IgD-negative memory B cell (primary cell): Measurements from ENCODE around the gene KRT2. TPM values are rescaled to one million over a fixed set of nuclear protein-coding genes. Genes with fewer than 3 reads are reported as not detected.
"Not testable (repeated sequence)": the region's sequence is repeated elsewhere in the genome, so short reads cannot be mapped to it uniquely, and the experiment has no call there.

Experiments used
- H3K27ac Mint-ChIP-seq, 3 donors: one replicate each; pipeline ENCODE4 v1.8.0; 2020 to 2022; ENCODE audit warnings: mild to moderate bottlenecking in 3 of 3, mixed read lengths in 3 of 3, moderate library complexity in 1 of 3
- H3K27me3 Mint-ChIP-seq: one replicate; pipeline ENCODE4 v1.8.0; 2021; ENCODE audit warnings: mixed read lengths
- H3K36me3 Mint-ChIP-seq: one replicate; pipeline ENCODE4 v1.8.0; 2020; ENCODE audit warnings: mild to moderate bottlenecking, mixed read lengths
- H3K4me1 Mint-ChIP-seq, 3 donors: one replicate each; pipeline ENCODE4 v1.8.0; 2020 to 2022; ENCODE audit warnings: mixed read lengths in 3 of 3, mild to moderate bottlenecking in 1 of 3
- H3K4me3 Mint-ChIP-seq, 4 donors: one replicate each; pipeline ENCODE4 v1.8.0; 2020 to 2022; ENCODE audit warnings: mild to moderate bottlenecking in 4 of 4, mixed read lengths in 4 of 4, moderate library complexity in 3 of 4
- H3K9me3 Mint-ChIP-seq, 3 donors: one replicate each; pipeline ENCODE4 v1.8.0; 2020 to 2021; ENCODE audit warnings: mixed read lengths in 3 of 3, mild to moderate bottlenecking in 1 of 3
- polyA plus RNA-seq: library from polyadenylated mRNA; unstranded; fragments of 300-500 nt; fragmentation: Illumina TruSeq; gene quantifications from one replicate; pipeline ENCODE4 v1.2.3, GENCODE V29; 2021

KRT2 gene
- polyA plus RNA-seq, 1 donor from 2014 or later: not detected

DNA sequence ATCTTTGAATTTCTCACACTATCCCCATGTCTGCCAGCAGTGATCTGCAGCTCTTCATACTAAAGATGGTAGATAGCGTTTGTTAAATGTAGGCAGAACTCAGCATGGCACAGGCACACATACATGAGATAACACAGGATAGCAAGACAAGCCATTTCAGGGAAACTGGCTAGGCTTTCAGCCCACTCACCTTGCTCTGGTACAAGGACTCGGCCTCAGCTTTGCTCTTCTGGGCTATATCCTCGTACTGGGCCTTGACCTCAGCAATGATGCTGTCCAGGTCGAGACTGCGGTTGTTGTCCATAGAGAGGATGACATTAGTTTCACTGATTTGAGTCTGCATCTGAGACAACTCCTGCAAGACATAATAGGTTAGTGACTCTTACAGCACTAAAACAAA, 25.1 kb upstream of the KRT2 start:
- Mint-ChIP-seq H3K27ac (no peak overlapping the region), H3K4me1 (no peaks in the 10 kb centered on the region), H3K27me3 (peaks cover 7% of the 10 kb centered on the region)

DNA sequence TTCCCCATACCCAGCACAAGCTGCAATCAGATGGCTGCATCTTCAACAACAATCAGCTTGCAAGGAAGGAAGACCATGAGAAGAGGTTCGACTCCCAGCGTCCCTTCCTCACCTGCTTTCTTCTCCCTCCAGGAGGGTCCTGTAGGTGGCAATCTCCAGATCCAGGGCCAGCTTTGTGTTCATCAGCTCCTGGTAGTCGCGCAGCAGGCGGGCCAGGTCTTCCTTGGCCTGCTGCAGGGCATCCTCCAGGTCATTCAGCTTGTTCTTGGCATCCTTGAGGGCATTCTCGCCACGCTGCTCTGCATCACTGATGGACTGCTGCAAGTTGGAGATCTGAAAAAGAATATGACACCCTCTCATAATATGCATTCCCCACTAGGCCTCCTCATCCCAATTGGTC, 24.2 kb upstream of the KRT2 start:
- H3K27me3 Mint-ChIP-seq: peaks cover 5% of the 10 kb centered on the region
- no peak overlapping the region for H3K27ac Mint-ChIP-seq
- H3K4me3 Mint-ChIP-seq: no peak overlapping the region
- H3K9me3 Mint-ChIP-seq: peaks cover 0 to 3% (median 0%) of the 10 kb centered on the region in 3 donors
- H3K36me3 Mint-ChIP-seq: no peaks in the 10 kb centered on the region
- H3K4me1 Mint-ChIP-seq: no peaks in the 10 kb centered on the region

More for the DNA sequence above, 25.1 kb upstream of the KRT2 start:
- Mint-ChIP-seq H3K9me3 (peaks cover 0 to 3% (median 0%) of the 10 kb centered on the region in 3 donors), H3K4me3 (no peak overlapping the region), H3K36me3 (no peaks in the 10 kb centered on the region)

- no peak overlapping the region for H3K27ac Mint-ChIP-seq
- peaks cover 0 to 3% (median 0%) of the 10 kb centered on the region in 3 donors for H3K9me3 Mint-ChIP-seq
- H3K27me3 Mint-ChIP-seq: peaks cover 5% of the 10 kb centered on the region
- H3K36me3 Mint-ChIP-seq: no peaks in the 10 kb centered on the region
- H3K4me1 Mint-ChIP-seq: no peaks in the 10 kb centered on the region
- no peak overlapping the region for H3K4me3 Mint-ChIP-seq
Measured at GRCh38 chr12:52675301-52675701, 23.3 kb upstream of the KRT2 start.

DNA sequence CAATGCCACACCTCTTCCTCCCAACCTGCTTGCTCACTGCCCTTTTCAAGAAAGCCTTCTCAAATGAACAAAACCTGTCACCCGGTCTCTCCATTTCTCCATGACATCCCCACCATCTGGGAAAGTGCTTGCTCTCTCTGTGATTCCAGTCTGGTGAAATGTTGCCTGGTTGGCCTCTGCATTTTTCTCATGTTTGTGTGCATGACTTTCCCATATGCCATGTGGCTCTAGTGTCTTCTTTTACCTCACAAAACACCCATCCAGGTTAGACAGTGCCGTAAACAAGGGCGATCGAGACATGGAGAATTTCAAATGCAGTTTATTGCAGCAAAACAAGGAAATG, 22.4 kb upstream of the KRT2 start:
- H3K9me3 Mint-ChIP-seq: no peaks in the 10 kb centered on the region
- no peaks in the 10 kb centered on the region for H3K4me1 Mint-ChIP-seq
- H3K27ac Mint-ChIP-seq: no peak overlapping the region
- H3K27me3 Mint-ChIP-seq: peaks cover 8% of the 10 kb centered on the region
- H3K36me3 Mint-ChIP-seq: no peaks in the 10 kb centered on the region
- no peak overlapping the region for H3K4me3 Mint-ChIP-seq

DNA sequence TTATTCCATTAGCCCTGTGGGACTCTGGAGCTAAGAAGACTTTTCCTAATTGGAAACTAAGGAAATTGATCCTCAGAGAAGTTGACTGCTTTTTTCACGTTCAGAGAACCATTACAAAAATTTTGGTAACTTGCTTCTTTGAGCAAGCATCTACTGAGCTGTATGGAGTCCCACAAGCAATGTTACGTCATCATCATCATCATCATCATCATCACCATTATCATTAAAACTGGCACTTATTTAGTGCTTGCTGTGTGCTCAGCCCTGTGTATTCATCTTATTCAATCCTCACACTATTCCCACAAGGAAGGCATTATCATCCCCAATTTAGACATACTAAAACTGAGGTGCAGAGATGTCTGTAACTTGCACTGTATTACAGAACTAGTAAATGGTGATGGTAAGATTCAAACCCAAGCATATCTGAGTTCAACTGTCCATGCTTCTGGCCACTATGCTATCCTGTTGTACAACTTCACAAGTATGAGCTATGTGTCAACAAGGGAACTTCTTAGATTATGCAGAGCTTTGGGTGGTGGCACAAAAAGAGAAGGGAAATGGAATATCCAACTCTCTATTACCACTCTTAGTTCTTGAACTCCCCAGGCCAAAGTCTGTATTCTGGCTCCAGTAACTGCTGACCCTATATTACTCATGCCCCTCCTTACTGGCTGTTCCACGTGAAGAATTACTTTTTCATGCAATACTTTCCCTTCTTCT, 21.9 kb upstream of the KRT2 start:
- H3K4me3 Mint-ChIP-seq: no peak overlapping the region
- no peaks in the 10 kb centered on the region for H3K36me3 Mint-ChIP-seq
- H3K27me3 Mint-ChIP-seq: peaks cover 8% of the 10 kb centered on the region
- H3K27ac Mint-ChIP-seq: no peak overlapping the region
- H3K9me3 Mint-ChIP-seq: no peaks in the 10 kb centered on the region
- H3K4me1 Mint-ChIP-seq: no peaks in the 10 kb centered on the region

- H3K4me1 Mint-ChIP-seq: no peaks in the 10 kb centered on the region
- H3K27ac Mint-ChIP-seq: no peak overlapping the region
- no peak overlapping the region for H3K4me3 Mint-ChIP-seq
- H3K9me3 Mint-ChIP-seq: no peaks in the 10 kb centered on the region
- no peaks in the 10 kb centered on the region for H3K36me3 Mint-ChIP-seq
- H3K27me3 Mint-ChIP-seq: peaks cover 7% of the 10 kb centered on the region
Measured at GRCh38 chr12:52673217-52673616, 21.2 kb upstream of the KRT2 start.

- Mint-ChIP-seq H3K4me1 (no peaks in the 10 kb centered on the region), H3K27me3 (peaks cover 6% of the 10 kb centered on the region), H3K4me3 (no peak overlapping the region), H3K9me3 (no peaks in the 10 kb centered on the region), H3K36me3 (no peaks in the 10 kb centered on the region), H3K27ac (no peak overlapping the region)
Measured at GRCh38 chr12:52672321-52672933, 20.4 kb upstream of the KRT2 start.

DNA sequence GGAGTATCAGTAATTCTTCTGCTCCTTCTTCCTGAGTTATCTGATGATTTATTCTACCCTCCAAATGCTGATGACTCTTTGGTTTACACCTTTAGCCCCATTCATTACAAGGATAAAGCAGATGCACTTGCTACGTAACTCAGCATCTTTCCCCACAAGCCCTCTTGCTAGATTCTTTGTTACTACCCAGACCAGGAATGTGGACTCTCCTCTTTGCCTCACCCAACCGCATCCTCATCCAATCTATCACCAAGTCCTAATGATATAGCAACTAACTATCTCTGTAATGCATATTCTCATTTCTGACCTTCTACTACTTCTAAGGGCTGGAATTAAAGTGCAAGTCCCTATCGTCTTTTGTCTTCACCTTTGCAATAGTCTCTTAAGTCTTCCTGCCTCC, 18.9 kb upstream of the KRT2 start:
- Mint-ChIP-seq H3K27ac (no peak overlapping the region), H3K4me3 (no peak overlapping the region), H3K4me1 (no peaks in the 10 kb centered on the region), H3K36me3 (no peaks in the 10 kb centered on the region), H3K9me3 (no peaks in the 10 kb centered on the region), H3K27me3 (peaks cover 2% of the 10 kb centered on the region)

GRCh38 chr12:52670506-52670905, 18.5 kb upstream of the KRT2 start:
- no peak overlapping the region for H3K27ac Mint-ChIP-seq
- H3K9me3 Mint-ChIP-seq: no peaks in the 10 kb centered on the region
- H3K27me3 Mint-ChIP-seq: peaks cover 2% of the 10 kb centered on the region
- H3K4me1 Mint-ChIP-seq: no peaks in the 10 kb centered on the region
- H3K36me3 Mint-ChIP-seq: no peaks in the 10 kb centered on the region
- H3K4me3 Mint-ChIP-seq: no peak overlapping the region

- not testable (repeated sequence) for H3K4me1 Mint-ChIP-seq, H3K4me3 Mint-ChIP-seq, H3K36me3 Mint-ChIP-seq, H3K27me3 Mint-ChIP-seq, H3K27ac Mint-ChIP-seq, H3K9me3 Mint-ChIP-seq
Measured at GRCh38 chr12:52669941-52670340, 17.9 kb upstream of the KRT2 start.

- Mint-ChIP-seq H3K27ac (no peak overlapping the region), H3K9me3 (no peaks in the 10 kb centered on the region)
Measured at GRCh38 chr12:52669426-52669825, 17.4 kb upstream of the KRT2 start.

DNA sequence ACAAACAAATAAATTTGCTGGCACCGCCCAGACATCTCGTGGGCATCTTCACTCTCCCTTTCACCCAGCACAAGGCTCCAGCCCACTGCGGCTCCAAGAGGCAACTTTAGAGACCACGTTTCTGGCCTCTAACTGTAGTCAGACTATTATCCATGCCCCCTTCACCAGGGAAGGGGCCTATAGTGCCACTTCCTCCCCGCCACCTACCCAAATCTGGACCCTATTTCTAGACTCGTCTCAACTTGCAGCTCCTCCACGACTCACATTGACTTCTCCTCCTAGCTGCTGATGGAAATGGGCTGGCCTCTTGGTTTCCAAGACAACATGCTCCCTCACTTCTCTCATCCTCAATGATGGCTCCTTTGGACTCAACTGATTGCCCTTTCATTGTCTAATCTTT, 15.9 kb upstream of the KRT2 start:
- Mint-ChIP-seq H3K9me3 (no peaks in the 10 kb centered on the region), H3K4me3 (no peak overlapping the region), H3K27me3 (peaks cover 17% of the 10 kb centered on the region), H3K27ac (no peak overlapping the region), H3K4me1 (no peaks in the 10 kb centered on the region), H3K36me3 (no peaks in the 10 kb centered on the region)

More at GRCh38 chr12:52669426-52669825, 17.4 kb upstream of the KRT2 start:
- H3K36me3 Mint-ChIP-seq: no peaks in the 10 kb centered on the region
- no peaks in the 10 kb centered on the region for H3K4me1 Mint-ChIP-seq
- no peak overlapping the region for H3K4me3 Mint-ChIP-seq
- H3K27me3 Mint-ChIP-seq: peaks cover 10% of the 10 kb centered on the region

- no peaks in the 10 kb centered on the region for H3K9me3 Mint-ChIP-seq
Measured at GRCh38 chr12:52667509-52667908, 15.5 kb upstream of the KRT2 start.

GRCh38 chr12:52666471-52666870, 14.5 kb upstream of the KRT2 start:
- no peak overlapping the region for H3K27ac Mint-ChIP-seq
- no peaks in the 10 kb centered on the region for H3K4me1 Mint-ChIP-seq
- no peaks in the 10 kb centered on the region for H3K36me3 Mint-ChIP-seq
- no peaks in the 10 kb centered on the region for H3K9me3 Mint-ChIP-seq
- no peak overlapping the region for H3K4me3 Mint-ChIP-seq
- H3K27me3 Mint-ChIP-seq: peaks cover 17% of the 10 kb centered on the region

More at GRCh38 chr12:52667509-52667908, 15.5 kb upstream of the KRT2 start:
- Mint-ChIP-seq H3K36me3 (no peaks in the 10 kb centered on the region), H3K27ac (no peak overlapping the region), H3K4me1 (no peaks in the 10 kb centered on the region), H3K27me3 (peaks cover 17% of the 10 kb centered on the region), H3K4me3 (no peak overlapping the region)

DNA sequence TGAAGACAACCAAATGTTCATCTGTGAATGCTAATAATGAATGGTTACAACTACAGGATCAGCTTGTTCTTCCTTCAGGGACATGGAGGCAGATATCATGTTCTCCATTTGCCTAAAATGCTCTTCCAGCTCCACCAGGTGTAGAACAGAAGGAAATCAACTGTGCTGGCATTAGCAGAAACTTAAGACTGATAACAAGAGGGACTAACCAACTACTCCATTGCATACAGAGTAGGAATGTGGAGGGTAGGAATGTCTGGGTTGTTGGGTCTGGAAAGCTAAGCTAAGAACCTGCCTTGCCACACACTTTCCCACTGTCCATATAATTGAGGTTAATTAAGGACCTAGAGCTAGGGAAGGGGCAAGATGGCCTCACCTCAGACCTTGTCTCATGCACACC, 11.4 kb upstream of the KRT2 start:
- peaks cover 21% of the 10 kb centered on the region for H3K27me3 Mint-ChIP-seq
- no peaks in the 10 kb centered on the region for H3K36me3 Mint-ChIP-seq
- no peak overlapping the region for H3K4me3 Mint-ChIP-seq
- H3K4me1 Mint-ChIP-seq: no peaks in the 10 kb centered on the region
- no peaks in the 10 kb centered on the region for H3K9me3 Mint-ChIP-seq
- H3K27ac Mint-ChIP-seq: no peak overlapping the region

DNA sequence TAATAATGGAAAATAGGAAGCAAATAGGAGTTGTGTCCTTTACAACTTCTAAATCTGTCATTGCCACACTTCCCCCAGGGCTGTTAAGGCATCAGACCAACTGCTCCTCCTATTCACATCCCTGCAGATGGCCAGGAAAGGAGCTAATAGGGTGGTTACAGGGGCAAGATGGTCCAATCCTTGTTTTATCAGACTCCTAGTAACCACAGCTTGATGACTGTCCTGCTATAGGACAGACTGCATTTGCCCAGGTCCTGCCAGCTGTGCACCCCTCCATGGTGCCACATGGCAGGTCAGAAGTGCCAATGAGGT, 10.9 kb upstream of the KRT2 start:
- Mint-ChIP-seq H3K27ac (no peak overlapping the region), H3K4me1 (no peaks in the 10 kb centered on the region), H3K36me3 (no peaks in the 10 kb centered on the region), H3K9me3 (no peaks in the 10 kb centered on the region), H3K4me3 (no peak overlapping the region), H3K27me3 (peaks cover 23% of the 10 kb centered on the region)
